ENCODE data around the gene SAMD7.

- TF ChIP-seq ZNF138 (CRISPR knock-in tag; IDR thresholded peaks at IDR 0.05; ENCODE audit: low read depth) (no peak), MAFK (conservative IDR thresholded peaks at IDR 0.05 in 1 of 2, IDR thresholded peaks at IDR 0.05 in 1 of 2; ENCODE audit: low read length in 2 of 2) (no peak), CTCF (CRISPR knock-in tag; IDR thresholded peaks at IDR 0.05) (no peak), CREB1 (IDR thresholded peaks at IDR 0.05) (no peak), CREB1 (CRISPR knock-in tag; IDR thresholded peaks at IDR 0.05) (no peak), TBL1XR1 (IDR thresholded peaks at IDR 0.05; ENCODE audit: borderline replicate concordance, low read length, partially characterized antibody) (no peak), ZNF557 (CRISPR knock-in tag; IDR thresholded peaks at IDR 0.05) (no peak), SALL2 (CRISPR knock-in tag; IDR thresholded peaks at IDR 0.05) (no peak), XBP1 (CRISPR knock-in tag; IDR thresholded peaks at IDR 0.05) (no peak), NFYB (CRISPR knock-in tag; IDR thresholded peaks at IDR 0.05) (no peak), PATZ1 (CRISPR knock-in tag; IDR thresholded peaks at IDR 0.05) (no peak), ZNF362 (CRISPR knock-in tag; IDR thresholded peaks at IDR 0.05; ENCODE audit: borderline replicate concordance) (no peak), ELF4 (CRISPR knock-in tag; IDR thresholded peaks at IDR 0.05; ENCODE audit: borderline replicate concordance) (no peak), ZNF639 (CRISPR knock-in tag; conservative IDR thresholded peaks at IDR 0.05) (no peak)
These were observed 57.0 kb downstream of the SAMD7 start for GRCh38 chr3:169968224-169968885.
